Lower leg skin (tissue), 3 donors: ENCODE data around the gene ARL10.

Source experiments
- CTCF ChIP-seq, 3 donors: fragments of 450-650 bp; IDR thresholded peaks; one replicate each; pipeline ENCODE4 v1.5.1; 2016; ENCODE audit warnings: antibody characterized with exemption in 3 of 3, mild to moderate bottlenecking in 3 of 3, moderate library complexity in 2 of 3
- POLR2A ChIP-seq, 2 donors: fragments of 450-650 bp; IDR thresholded peaks; one replicate each; pipeline ENCODE4 v1.6.1; 2016 to 2017; ENCODE audit warnings: antibody characterized with exemption in 2 of 2, mild to moderate bottlenecking in 1 of 2, moderate library complexity in 1 of 2

- no peak for TF ChIP-seq CTCF (IDR thresholded peaks at IDR 0.05)
- TF ChIP-seq POLR2A (IDR thresholded peaks at IDR 0.05) = no peak
Measured at GRCh38 chr5:176416965-176417364, 51.7 kb downstream of the ARL10 start.
